NCI-H2227 treated with DMSO at 0.1 percent for 48 hours (cell line): ENCODE results near the gene SYNGAP1.
"Not testable (repeated sequence)": the region's sequence is repeated elsewhere in the genome, so short reads cannot be mapped to it uniquely, and the experiment has no call there.

Source experiments
- DNase-seq: peaks from one replicate; lab custom pipeline; 2025; lab: John Stamatoyannopoulos, UW

The SYNGAP1 gene

GRCh38 chr6:33469661-33470060, 49.8 kb downstream of the SYNGAP1 start:
- no peak for DNase-seq

GRCh38 chr6:33477864-33478263, 58.0 kb downstream of the SYNGAP1 start:
- no peak for DNase-seq

- DNase-seq, result no peak
Observed at GRCh38 chr6:33481192-33481591, 61.3 kb downstream of the SYNGAP1 start.

- not testable (repeated sequence) for DNase-seq
Observed at GRCh38 chr6:33482620-33483019, 62.8 kb downstream of the SYNGAP1 start.

- DNase-seq, result no peak
Observed at GRCh38 chr6:33483678-33484077, 63.8 kb downstream of the SYNGAP1 start.

- DNase-seq, result not testable (repeated sequence)
Observed at GRCh38 chr6:33484673-33485262, 64.9 kb downstream of the SYNGAP1 start.

- not testable (repeated sequence) for DNase-seq
Observed at GRCh38 chr6:33485680-33486079, 65.8 kb downstream of the SYNGAP1 start.

- no peak for DNase-seq
Observed at GRCh38 chr6:33488339-33488738, 68.5 kb downstream of the SYNGAP1 start.

GRCh38 chr6:33490198-33490597, 70.3 kb downstream of the SYNGAP1 start:
- peak; percentile 6 for DNase-seq

GRCh38 chr6:33490621-33491020, 70.8 kb downstream of the SYNGAP1 start:
- no peak for DNase-seq

GRCh38 chr6:33492093-33492492, 72.2 kb downstream of the SYNGAP1 start:
- no peak for DNase-seq

- no peak for DNase-seq
Observed at GRCh38 chr6:33497157-33497556, 77.3 kb downstream of the SYNGAP1 start.

- no peak for DNase-seq
Observed at GRCh38 chr6:33502486-33502885, 82.6 kb downstream of the SYNGAP1 start.

GRCh38 chr6:33504486-33504885, 84.6 kb downstream of the SYNGAP1 start:
- no peak for DNase-seq
